Measurements from ENCODE around the gene POLR2I. TPM values are rescaled to one million over a fixed set of nuclear protein-coding genes. Genes with fewer than 3 reads are reported as not detected.

The POLR2I gene
- total RNA-seq, 1 donor from 2014 or later = 62.2 TPM

GRCh38 chr19:36149673-36150406, 35.2 kb upstream of the POLR2I start:
- H3K4me3 Mint-ChIP-seq (ENCODE audit: unreplicated experiment) = no peak overlapping the region
- no peak for DNase-seq (ENCODE audit: extremely low spot score, unreplicated experiment)
- no peaks in the 10 kb centered on the region for H3K9me3 Mint-ChIP-seq (ENCODE audit: unreplicated experiment)
- H3K4me1 Mint-ChIP-seq (ENCODE audit: unreplicated experiment) = no peaks in the 10 kb centered on the region
- H3K36me3 Mint-ChIP-seq (ENCODE audit: unreplicated experiment) = peaks cover 54% of the 10 kb centered on the region
- no peak overlapping the region for H3K27ac Mint-ChIP-seq (ENCODE audit: unreplicated experiment)
- no peak for TF ChIP-seq CTCF (IDR thresholded peaks at IDR 0.05)
- no peaks in the 10 kb centered on the region for H3K27me3 Mint-ChIP-seq (ENCODE audit: unreplicated experiment)

- peaks cover 58% of the 10 kb centered on the region for H3K36me3 Mint-ChIP-seq (ENCODE audit: unreplicated experiment)
- no peak for DNase-seq (ENCODE audit: extremely low spot score, unreplicated experiment)
- no peak for TF ChIP-seq CTCF (IDR thresholded peaks at IDR 0.05)
- peaks cover 10% of the 10 kb centered on the region for H3K4me1 Mint-ChIP-seq (ENCODE audit: unreplicated experiment)
- no peaks in the 10 kb centered on the region for H3K27me3 Mint-ChIP-seq (ENCODE audit: unreplicated experiment)
- no peak overlapping the region for H3K4me3 Mint-ChIP-seq (ENCODE audit: unreplicated experiment)
- H3K27ac Mint-ChIP-seq (ENCODE audit: unreplicated experiment) = no peak overlapping the region
- no peaks in the 10 kb centered on the region for H3K9me3 Mint-ChIP-seq (ENCODE audit: unreplicated experiment)
These were observed 29.9 kb upstream of the POLR2I start for GRCh38 chr19:36144624-36145023.

GRCh38 chr19:36142496-36142895, 27.8 kb upstream of the POLR2I start:
- Mint-ChIP-seq H3K4me3 (ENCODE audit: unreplicated experiment) (peak overlapping the region; percentile 43), H3K27ac (ENCODE audit: unreplicated experiment) (no peak overlapping the region)
- no peak for TF ChIP-seq CTCF (IDR thresholded peaks at IDR 0.05)

GRCh38 chr19:36142046-36142445, 27.4 kb upstream of the POLR2I start:
- Mint-ChIP-seq H3K9me3 (ENCODE audit: unreplicated experiment) (no peaks in the 10 kb centered on the region), H3K27ac (ENCODE audit: unreplicated experiment) (peak overlapping the region; percentile 52), H3K36me3 (ENCODE audit: unreplicated experiment) (peaks cover 41% of the 10 kb centered on the region), H3K27me3 (ENCODE audit: unreplicated experiment) (no peaks in the 10 kb centered on the region), H3K4me3 (ENCODE audit: unreplicated experiment) (peak overlapping the region; percentile 85), H3K4me1 (ENCODE audit: unreplicated experiment) (peaks cover 14% of the 10 kb centered on the region)
- DNase-seq (ENCODE audit: extremely low spot score, unreplicated experiment) = no peak
- TF ChIP-seq CTCF (IDR thresholded peaks at IDR 0.05) = no peak

More at GRCh38 chr19:36142496-36142895, 27.8 kb upstream of the POLR2I start:
- Mint-ChIP-seq H3K36me3 (ENCODE audit: unreplicated experiment) (peaks cover 44% of the 10 kb centered on the region), H3K27me3 (ENCODE audit: unreplicated experiment) (no peaks in the 10 kb centered on the region), H3K9me3 (ENCODE audit: unreplicated experiment) (no peaks in the 10 kb centered on the region), H3K4me1 (ENCODE audit: unreplicated experiment) (peaks cover 12% of the 10 kb centered on the region)
- no peak for DNase-seq (ENCODE audit: extremely low spot score, unreplicated experiment)

GRCh38 chr19:36141039-36141927, 26.6 kb upstream of the POLR2I start:
- peak overlapping the region; percentile 97 for H3K4me3 Mint-ChIP-seq (ENCODE audit: unreplicated experiment)
- no peak for TF ChIP-seq CTCF (IDR thresholded peaks at IDR 0.05)
- peaks cover 33% of the 10 kb centered on the region for H3K36me3 Mint-ChIP-seq (ENCODE audit: unreplicated experiment)
- H3K4me1 Mint-ChIP-seq (ENCODE audit: unreplicated experiment) = peaks cover 22% of the 10 kb centered on the region
- peak; percentile 94 for DNase-seq (ENCODE audit: extremely low spot score, unreplicated experiment)
- H3K9me3 Mint-ChIP-seq (ENCODE audit: unreplicated experiment) = no peaks in the 10 kb centered on the region
- H3K27me3 Mint-ChIP-seq (ENCODE audit: unreplicated experiment) = no peaks in the 10 kb centered on the region
- peak overlapping the region; percentile 81 for H3K27ac Mint-ChIP-seq (ENCODE audit: unreplicated experiment)
